H1 (cell line): ENCODE data around the gene TMEM235. TPM values are rescaled to one million over a fixed set of nuclear protein-coding genes. Genes with fewer than 3 reads are reported as not detected.

Source experiments
- CTCF ChIA-PET: fragments of 300-600 bp; sonication (Branson Sonifier 250); formaldehyde crosslinking; loops from one replicate; lab custom pipeline; 2021; ENCODE audit not compliant: partially characterized antibody; lab: Charles Lee
- POLR2A ChIA-PET: fragments of 300-600 bp; sonication (Branson Sonifier 250); formaldehyde crosslinking; loops from one replicate; lab custom pipeline; 2021; ENCODE audit warnings: inconsistent platforms; ENCODE audit not compliant: partially characterized antibody; lab: Charles Lee
- DNase-seq, 2 experiments: peaks; one replicate each; pipeline versions ENCODE4 v3.0.0 to v3.0.0-alpha.2; 2010 to 2022; ENCODE audit warnings: low spot score in 2 of 2, low read depth in 1 of 2, mixed read lengths in 1 of 2
- FAIRE-seq: peaks from 2 replicates; lab custom pipeline; 2011; peaks lifted over from hg19 to GRCh38; lab: Jason Lieb, UNC
- H2AFZ ChIP-seq: 2 replicates; pipeline ENCODE4 v1.8.1; 2012; ENCODE audit warnings: low read length, inconsistent platforms
- H2AK5ac ChIP-seq: 2 replicates; pipeline ENCODE4 v1.6.1; 2013; ENCODE audit warnings: low read depth, low read length
- H2BK120ac ChIP-seq: replicated peaks from 2 replicates; pipeline ENCODE3; 2013; ENCODE audit warnings: low read depth, low read length, inconsistent platforms
- H2BK12ac ChIP-seq: 2 replicates; pipeline ENCODE4 v1.6.1; 2013; ENCODE audit warnings: low read depth, low read length
- H2BK15ac ChIP-seq: 2 replicates; pipeline ENCODE4 v1.6.1; 2013; ENCODE audit warnings: low read length
- H2BK20ac ChIP-seq: 2 replicates; pipeline ENCODE4 v1.6.1; 2013; ENCODE audit warnings: low read length
- H2BK5ac ChIP-seq: 2 replicates; pipeline ENCODE4 v1.6.1; 2013; ENCODE audit warnings: low read depth, low read length
- H3K14ac ChIP-seq: 2 replicates; pipeline ENCODE4 v1.6.1; 2013; ENCODE audit warnings: inconsistent platforms; ENCODE audit not compliant: insufficient read length
- H3K18ac ChIP-seq: 2 replicates; pipeline ENCODE4 v1.6.1; 2013; ENCODE audit warnings: low read length; ENCODE audit errors: extremely low read depth
- H3K23ac ChIP-seq: 2 replicates; pipeline ENCODE4 v1.6.1; 2013; ENCODE audit warnings: inconsistent platforms; ENCODE audit not compliant: insufficient read length
- H3K23me2 ChIP-seq: 2 replicates; pipeline ENCODE4 v1.6.1; 2013; ENCODE audit warnings: low read depth, low read length
- H3K27ac ChIP-seq: 2 replicates; pipeline ENCODE4 v1.6.1; 2011; ENCODE audit warnings: low read depth, low read length, inconsistent platforms
- H3K27me3 ChIP-seq, 4 experiments: replicated peaks in 1 of 4; 1 replicate in 1 of 4; 2 replicates in 3 of 4; pipeline versions ENCODE4 v1.6.1 to v1.8.1; 2011 to 2013; ENCODE audit warnings: low read length in 3 of 4, mild to moderate bottlenecking in 3 of 4, inconsistent platforms in 2 of 4, mixed read lengths in 2 of 4, moderate library complexity in 1 of 4; ENCODE audit not compliant: control insufficient read depth in 3 of 4, insufficient read depth in 3 of 4; ENCODE audit errors: extremely low read depth in 1 of 4
- H3K36me3 ChIP-seq, 4 experiments: 2 replicates each; pipeline versions ENCODE4 v1.6.1 to v1.8.1; 2011 to 2013; ENCODE audit warnings: mild to moderate bottlenecking in 4 of 4, low read length in 3 of 4, moderate library complexity in 2 of 4, control low read depth in 1 of 4, inconsistent platforms in 1 of 4; ENCODE audit not compliant: insufficient read depth in 4 of 4, control insufficient read depth in 2 of 4
- H3K4ac ChIP-seq: replicated peaks from 2 replicates; pipeline ENCODE3; 2013; ENCODE audit warnings: low read length, low read depth, mixed read lengths, inconsistent platforms; ENCODE audit not compliant: insufficient read length
- H3K4me1 ChIP-seq, 4 experiments: replicated peaks in 1 of 4; 1 replicate in 1 of 4; 2 replicates in 3 of 4; pipeline versions ENCODE4 v1.6.1 to v1.8.1; 2011 to 2013; ENCODE audit warnings: low read length in 3 of 4, inconsistent platforms in 2 of 4, mixed read lengths in 1 of 4; ENCODE audit not compliant: insufficient read depth in 4 of 4, control insufficient read depth in 3 of 4
- H3K4me2 ChIP-seq, 2 experiments: 2 replicates each; pipeline versions ENCODE4 v1.6.1 to v1.8.1; 2011 to 2013; ENCODE audit warnings: low read depth in 2 of 2, low read length in 2 of 2, control low read depth in 1 of 2, inconsistent platforms in 1 of 2, mild to moderate bottlenecking in 1 of 2; ENCODE audit not compliant: insufficient read depth in 1 of 2
- H3K4me3 ChIP-seq, 4 experiments: fragments of 200-600, 300-600 bp in 1 of 4; sonication (generic), shearing (Covaris generic), sonication (Bioruptor Twin) in 1 of 4; 2 replicates each; pipeline versions ENCODE4 v1.5.1 to v1.8.1; 2011 to 2016; ENCODE audit warnings: low read length in 4 of 4, low read depth in 3 of 4, control low read depth in 2 of 4, inconsistent platforms in 2 of 4, mild to moderate bottlenecking in 2 of 4, mixed read lengths in 1 of 4, moderate library complexity in 1 of 4; ENCODE audit not compliant: insufficient read depth in 2 of 4; ENCODE audit errors: extremely low read depth in 1 of 4
- H3K56ac ChIP-seq: replicated peaks from 2 replicates; pipeline ENCODE3; 2013; ENCODE audit warnings: low read depth, mild to moderate bottlenecking, mixed read lengths, low read length, inconsistent platforms; ENCODE audit not compliant: insufficient read length
- H3K79me1 ChIP-seq: 2 replicates; pipeline ENCODE4 v1.6.1; 2013; ENCODE audit warnings: low read depth, low read length, control low read depth
- H3K79me2 ChIP-seq, 2 experiments: 2 replicates each; pipeline versions ENCODE4 v1.6.1 to v1.8.1; 2012 to 2013; ENCODE audit warnings: low read length in 2 of 2, mild to moderate bottlenecking in 2 of 2, inconsistent platforms in 1 of 2; ENCODE audit not compliant: insufficient read depth in 2 of 2, control insufficient read depth in 1 of 2
- H3K9ac ChIP-seq, 4 experiments: replicated peaks in 1 of 4; 1 replicate in 1 of 4; 2 replicates in 3 of 4; pipeline versions ENCODE4 v1.6.1 to v1.8.1; 2011 to 2013; ENCODE audit warnings: low read depth in 3 of 4, low read length in 3 of 4, control low read depth in 2 of 4, mild to moderate bottlenecking in 2 of 4, moderate library complexity in 2 of 4, inconsistent platforms in 1 of 4; ENCODE audit errors: extremely low read depth in 1 of 4
- H3K9me3 ChIP-seq, 2 experiments: 2 replicates each; pipeline versions ENCODE4 v1.6.1 to v1.8.1; 2012 to 2013; ENCODE audit warnings: mild to moderate bottlenecking in 2 of 2, moderate library complexity in 2 of 2, control low read depth in 1 of 2, inconsistent platforms in 1 of 2, low read depth in 1 of 2, low read length in 1 of 2, mixed read lengths in 1 of 2; ENCODE audit not compliant: insufficient read depth in 2 of 2
- H4K20me1 ChIP-seq, 2 experiments: replicated peaks in 1 of 2; 2 replicates each; pipeline versions ENCODE3 to v1.8.1; 2011 to 2013; ENCODE audit warnings: inconsistent platforms in 2 of 2, low read length in 2 of 2, mild to moderate bottlenecking in 1 of 2; ENCODE audit not compliant: insufficient read depth in 2 of 2, control insufficient read depth in 1 of 2
- H4K5ac ChIP-seq: 2 replicates; pipeline ENCODE4 v1.6.1; 2013; ENCODE audit warnings: low read length, low read depth, mixed read lengths, inconsistent platforms; ENCODE audit not compliant: insufficient read length
- H4K8ac ChIP-seq: 2 replicates; pipeline ENCODE4 v1.8.0; 2013; ENCODE audit warnings: mild to moderate bottlenecking, moderate library complexity, low read length, inconsistent platforms; ENCODE audit not compliant: insufficient read depth; ENCODE audit errors: extremely low read depth
- H4K91ac ChIP-seq: replicated peaks from 2 replicates; pipeline ENCODE3; 2013; ENCODE audit warnings: low read length, mixed read lengths, inconsistent platforms; ENCODE audit not compliant: insufficient read length
- MAFK ChIP-seq: IDR thresholded peaks from 2 replicates; pipeline ENCODE4 v1.6.1; 2012; ENCODE audit warnings: low read depth, mild to moderate bottlenecking, improper control_type of control experiment, low read length
- SIX5 ChIP-seq: IDR thresholded peaks from 2 replicates; pipeline ENCODE4 v1.6.1; 2011; ENCODE audit warnings: mild to moderate bottlenecking, low read depth, low read length
- whole genome bisulfite sequencing, 2 experiments: shearing (Covaris generic) in 1 of 2; methylation state at CpG; one replicate each; pipeline versions ENCODE4 v1.1.6 to v1.1.7; 2013 to 2015; ENCODE audit warnings: low lambda C conversion rate in 2 of 2, mixed read lengths in 2 of 2, inconsistent platforms in 1 of 2, low coverage in 1 of 2, missing lambda C conversion rate in 1 of 2; ENCODE audit not compliant: insufficient replicate concordance in 2 of 2, insufficient coverage in 1 of 2, insufficient read length in 1 of 2; ENCODE audit errors: extremely low coverage in 1 of 2, missing lambda C conversion rate in 1 of 2; 5-methylcytosine and 5-hydroxymethylcytosine counted together
- polyA plus RNA-seq, 7 experiments: library from polyadenylated mRNA; depleted of rRNA in 3 of 7; stranded (reverse) in 5 of 7; unstranded in 2 of 7; fragments of >200 nt in 5 of 7; fragments of 200-250 nt in 2 of 7; gene quantifications; 1 replicate in 5 of 7; 2 replicates in 1 of 7; 4 replicates in 1 of 7; pipeline versions ENCODE4 v1.2.1 to v1.2.3, GENCODE V29; 2011 to 2013; ENCODE audit warnings: missing spikeins in 2 of 7, mixed read lengths in 2 of 7
- total RNA-seq: library from RNA; stranded (reverse); fragmentation: NEBNext Ultra II Directional; extraction: Animal tissue kit (Norgen Biotek cat#: 25700); gene quantifications from 2 replicates; pipeline ENCODE4 v1.2.1, GENCODE V29; 2021

Gene TMEM235
- total and polyA plus RNA-seq, 2 of the 8 experiments (the other 6 are each of a cell fraction or from before 2014, with no cell fraction given), result 0.05 to 0.15 TPM

GRCh38 chr17:78226055-78226758 lies 5.2 kb upstream of the TMEM235 start:
- Histone ChIP-seq H3K9ac (no peak overlapping the region), H3K36me3 (peaks cover 13 to 25% (median 22%) of the 10 kb centered on the region in 4 experiments), H2BK5ac (no peak overlapping the region), H3K14ac (no peak overlapping the region), H3K4ac (no peak overlapping the region), H3K27ac (no peak overlapping the region), H2BK20ac (no peak overlapping the region), H2AFZ (no peak overlapping the region), H3K4me1 (peaks cover 0 to 3% (median 2%) of the 10 kb centered on the region in 4 experiments; a peak in 5 of 7 replicates), H3K4me2 (no peak overlapping the region), H3K79me1 (no peaks in the 10 kb centered on the region), H4K91ac (no peak overlapping the region), H2AK5ac (no peak overlapping the region), H3K27me3 (peaks cover 0 to 10% (median 7%) of the 10 kb centered on the region in 4 experiments; a peak in 6 of 7 replicates), H4K8ac (0 out of 2 replicates have a peak overlapping the region, but pooled peaks have one; percentile 6), H3K9me3 (no peaks in the 10 kb centered on the region), H4K5ac (no peak overlapping the region), H2BK12ac (no peak overlapping the region), H3K56ac (no peak overlapping the region), H3K23me2 (no peaks in the 10 kb centered on the region), H3K18ac (no peak overlapping the region), H2BK15ac (no peak overlapping the region), H3K79me2 (no peaks in the 10 kb centered on the region), H3K23ac (no peak overlapping the region), H3K4me3 (no peak overlapping the region), H2BK120ac (no peak overlapping the region), H4K20me1 (peaks cover 0 to 1% of the 10 kb centered on the region in 2 experiments)
- 79% methylated on average over 12 of the region's 12 CpGs; no CpG with 5 or more reads in 1 of the 2 experiments for WGBS, 2 experiments
- DNase-seq (no peak), FAIRE-seq (no peak)
- CTCF ChIA-PET, result interaction anchor here (0.7 to 3.3 kb wide), 10 partner anchors 11 to 209 kb away, joined by 3 to 27 read pairs (median 3); partner anchors contain the start of genes AFMID and TK1
- POLR2A ChIA-PET, result interaction anchor here (1.1 to 4.1 kb wide), 15 partner anchors 8 to 202 kb away, joined by 3 to 19 read pairs (median 4); partner anchors contain the start of genes AFMID and TK1
- no peak for TF ChIP-seq SIX5
- peak; percentile 61; the same call in 1 of the 2 replicates for TF ChIP-seq MAFK
